K562 (cell line): ENCODE results near the gene C5orf22. TPM values are rescaled to one million over a fixed set of nuclear protein-coding genes. Genes with fewer than 3 reads are reported as not detected.

ENCODE experiments used
- ATAC-seq: fragments of 200-7000 bp; cut with Tn5 transposase; 3 replicates; pipeline ENCODE4 v1.9.1; 2020; ENCODE audit warnings: moderate library complexity
- BruUV-seq: library from RNA; stranded (reverse); fragments of 400-500 nt; replicated peaks from 2 replicates; lab custom pipeline; 2021; lab: Mats Ljungman, UMichigan
- CTCF ChIA-PET: fragments of 300-600 bp; formaldehyde crosslinking; extraction: SDS; loops from one replicate; lab custom pipeline; 2021; ENCODE audit warnings: low intra/inter-chr PET ratio; lab: Yijun Ruan, JAX
- POLR2A ChIA-PET: fragments of 300-600, 350-650 bp; sonication (Branson Sonifier 250); formaldehyde crosslinking; extraction: SDS; loops from one replicate; lab custom pipeline; 2021; ENCODE audit warnings: antibody characterized with exemption, inconsistent platforms; lab: Yijun Ruan, JAX
- DNase-seq, 4 experiments: peaks; one replicate each; pipeline versions ENCODE4 v3.0.0 to v3.0.0-alpha.2; 2011 to 2018; ENCODE audit warnings: low spot score in 3 of 4, mixed read lengths in 3 of 4; ENCODE audit errors: extremely low read depth in 1 of 4
- FAIRE-seq: peaks from 2 replicates; lab custom pipeline; 2011; peaks lifted over from hg19 to GRCh38; lab: Jason Lieb, UNC
- H2AFZ ChIP-seq: 2 replicates; pipeline ENCODE4 v1.6.0; 2011; ENCODE audit warnings: low read depth, low read length, control low read depth, inconsistent platforms
- H3K27ac ChIP-seq: fragments of 200-600 bp; 3 replicates; pipeline ENCODE4 v1.8.0; 2011; ENCODE audit warnings: low read depth, mild to moderate bottlenecking, control low read depth, inconsistent platforms, low read length, moderate library complexity, mixed read lengths; ENCODE audit errors: extremely low read depth
- H3K27me3 ChIP-seq, 2 experiments: fragments of 300-600 bp in 1 of 2; 2 replicates in 1 of 2; 3 replicates in 1 of 2; pipeline versions ENCODE4 v1.6.0 to v1.8.0; 2011; ENCODE audit warnings: inconsistent platforms in 2 of 2, low read length in 2 of 2, mild to moderate bottlenecking in 1 of 2, mixed read lengths in 1 of 2, moderate library complexity in 1 of 2; ENCODE audit not compliant: control insufficient read depth in 2 of 2, insufficient read depth in 2 of 2
- H3K36me3 ChIP-seq: fragments of 300-600 bp; 3 replicates; pipeline ENCODE4 v1.8.0; 2011; ENCODE audit warnings: mild to moderate bottlenecking, low read length, inconsistent platforms; ENCODE audit not compliant: control insufficient read depth, insufficient read depth
- H3K4me1 ChIP-seq, 2 experiments: fragments of 200-600 bp in 1 of 2; replicated peaks in 1 of 2; 2 replicates in 1 of 2; 3 replicates in 1 of 2; pipeline versions ENCODE4 v1.5.1 to v1.8.0; 2011; ENCODE audit warnings: inconsistent platforms in 2 of 2, low read length in 2 of 2, mild to moderate bottlenecking in 1 of 2, mixed read lengths in 1 of 2, moderate library complexity in 1 of 2; ENCODE audit not compliant: control insufficient read depth in 2 of 2, insufficient read depth in 2 of 2
- H3K4me2 ChIP-seq: 2 replicates; pipeline ENCODE4 v1.6.1; 2011; ENCODE audit warnings: low read length, control low read depth, inconsistent platforms, mixed read lengths; ENCODE audit not compliant: insufficient read depth
- H3K4me3 ChIP-seq: fragments of 200-600 bp; sonication (generic), shearing (Covaris generic); 2 replicates; pipeline ENCODE4 v1.5.1; 2016; ENCODE audit warnings: control low read depth, inconsistent platforms
- H3K79me2 ChIP-seq: fragments of 200-600 bp; 3 replicates; pipeline ENCODE4 v1.8.0; 2011; ENCODE audit warnings: low read length, inconsistent platforms; ENCODE audit not compliant: control insufficient read depth, insufficient read depth
- H3K9ac ChIP-seq, 2 experiments: 2 replicates each; pipeline versions ENCODE4 v1.6.0 to v1.6.1; 2011; ENCODE audit warnings: low read depth in 2 of 2, low read length in 2 of 2, control low read depth in 1 of 2, inconsistent platforms in 1 of 2, mild to moderate bottlenecking in 1 of 2, mixed read lengths in 1 of 2; ENCODE audit not compliant: insufficient read depth in 1 of 2
- H3K9me1 ChIP-seq: one replicate; pipeline ENCODE4 v1.6.0; 2011; ENCODE audit warnings: inconsistent platforms, mild to moderate bottlenecking, low read length, moderate library complexity; ENCODE audit not compliant: control insufficient read depth, insufficient read depth
- H3K9me3 ChIP-seq: replicated peaks from 2 replicates; pipeline ENCODE4 v1.5.1; 2011; ENCODE audit warnings: low read depth, low read length, inconsistent platforms; ENCODE audit not compliant: control insufficient read depth, insufficient read depth
- H4K20me1 ChIP-seq: replicated peaks from 2 replicates; pipeline ENCODE4 v1.6.1; 2011; ENCODE audit warnings: low read length, inconsistent platforms, mixed read lengths; ENCODE audit not compliant: control insufficient read depth, insufficient read depth
- BACH1 ChIP-seq: fragments of 200-800 bp; sonication (Bioruptor generic); IDR thresholded peaks from 2 replicates; pipeline ENCODE4 v1.6.1; 2016; ENCODE audit warnings: missing genetic modification characterization, missing compliant biosample characterization
- CBFA2T3 ChIP-seq: fragments of 450-650 bp; IDR thresholded peaks from 2 replicates; pipeline ENCODE4 v1.6.1; 2017
- EZH2 ChIP-seq: IDR thresholded peaks from 2 replicates; pipeline ENCODE4 v1.6.1; 2012; ENCODE audit warnings: low read depth, mild to moderate bottlenecking, inconsistent platforms, low read length, borderline replicate concordance
- FOXA3 ChIP-seq, 2 experiments: fragments of 450-650 bp in 1 of 2; sonication (generic) in 1 of 2; formaldehyde crosslinking; IDR thresholded peaks in 1 of 2; conservative IDR thresholded peaks in 1 of 2; 2 replicates each; pipeline versions ENCODE4 v1.4.0 to v1.8.0; 2020 to 2022; ENCODE audit warnings: mild to moderate bottlenecking in 2 of 2, missing genetic modification reagents in 1 of 2
- HDAC2 ChIP-seq: fragments of 450-650 bp; IDR thresholded peaks from 2 replicates; pipeline ENCODE4 v1.6.1; 2016; ENCODE audit warnings: mild to moderate bottlenecking
- HLTF ChIP-seq: fragments of 450-650 bp; IDR thresholded peaks from 2 replicates; pipeline ENCODE4 v1.6.1; 2016
- ILF3 ChIP-seq: fragments of 450-650 bp; IDR thresholded peaks from 2 replicates; pipeline ENCODE4 v1.6.1; 2018; ENCODE audit warnings: antibody characterized with exemption, mild to moderate bottlenecking, moderate library complexity, borderline replicate concordance
- KDM4B ChIP-seq, 2 experiments: fragments of 450-650 bp in 1 of 2; sonication (generic) in 1 of 2; IDR thresholded peaks; 2 replicates each; pipeline ENCODE4 v1.6.1; 2016 to 2017; ENCODE audit warnings: borderline replicate concordance in 2 of 2, antibody characterized with exemption in 1 of 2, low read depth in 1 of 2, mild to moderate bottlenecking in 1 of 2
- MCM5 ChIP-seq: fragments of 450-650 bp; IDR thresholded peaks from 2 replicates; pipeline ENCODE4 v1.6.1; 2016; ENCODE audit warnings: low read depth
- MECOM ChIP-seq: fragments of 250-450 bp; sonication (Bioruptor Pico); IDR thresholded peaks from 2 replicates; pipeline ENCODE4 v1.8.0; 2022; ENCODE audit warnings: inconsistent platforms
- PML ChIP-seq: IDR thresholded peaks from 2 replicates; pipeline ENCODE4 v1.6.1; 2012; ENCODE audit warnings: low read length, inconsistent platforms
- POLR2AphosphoS2 ChIP-seq: IDR thresholded peaks from 2 replicates; pipeline ENCODE4 v1.6.1; 2012; ENCODE audit warnings: low read length, improper control_type of control experiment
- RBM22 ChIP-seq: fragments of 200-400 bp; formaldehyde crosslinking; IDR thresholded peaks from 2 replicates; pipeline ENCODE4 v1.6.1; 2018; ENCODE audit warnings: low read length, low read depth; ENCODE audit not compliant: poor library complexity, severe bottlenecking
- TAF7 ChIP-seq: fragments of 450-650 bp; IDR thresholded peaks from 2 replicates; pipeline ENCODE4 v1.6.1; 2016; ENCODE audit warnings: missing genetic modification characterization, missing compliant biosample characterization
- XRCC3 ChIP-seq: fragments of 450-650 bp; IDR thresholded peaks from 2 replicates; pipeline ENCODE4 v1.6.1; 2017; ENCODE audit warnings: mild to moderate bottlenecking, moderate library complexity
- ZNF324 ChIP-seq: fragments of 250-450 bp; sonication (Bioruptor Pico); IDR thresholded peaks from 2 replicates; pipeline ENCODE4 v1.4.0; 2020; ENCODE audit warnings: mild to moderate bottlenecking
- ZNF589 ChIP-seq: fragments of 200-800 bp; sonication (Bioruptor generic); IDR thresholded peaks from 2 replicates; pipeline ENCODE4 v1.6.1; 2016; ENCODE audit warnings: low read depth, missing genetic modification characterization, missing compliant biosample characterization
- ZNF696 ChIP-seq: fragments of 250-450 bp; sonication (Bioruptor Pico); conservative IDR thresholded peaks from 2 replicates; pipeline ENCODE4 v1.4.0; 2020; ENCODE audit warnings: mild to moderate bottlenecking, moderate library complexity
- ZNF780A ChIP-seq: fragments of 250-450 bp; sonication (Bioruptor Pico); IDR thresholded peaks from 2 replicates; pipeline ENCODE4 v1.5.0; 2021; ENCODE audit warnings: mild to moderate bottlenecking
- WGBS: fragments of 100-300 bp; shearing (Covaris generic); methylation state at CpG from one replicate; pipeline ENCODE4 v1.1.6; 2016; ENCODE audit warnings: low coverage, mixed read lengths; ENCODE audit not compliant: insufficient coverage; ENCODE audit errors: missing lambda C conversion rate; 5-methylcytosine and 5-hydroxymethylcytosine counted together
- in situ Hi-C: fragments of 300-500 bp; cut with MboI; formaldehyde crosslinking; loops from 4 replicates; pipeline ENCODE4 v1.15.0; 2018; ENCODE audit warnings: inconsistent platforms, mixed read lengths
- intact Hi-C: fragments of 100-400 bp; cut with micrococcal nuclease; formaldehyde crosslinking; loops from 2 replicates; pipeline ENCODE4 v1.14.2; 2022
- polyA plus RNA-seq, 8 experiments: library from polyadenylated mRNA; depleted of rRNA in 4 of 8; stranded (reverse) in 5 of 8; unstranded in 3 of 8; fragments of >200 nt; fragmentation: Nextera tagmentation in 2 of 8; fragmentation: Illumina TruSeq in 1 of 8; extraction: Ambion mirVana in 2 of 8; extraction: Trizol in 1 of 8; gene quantifications; 2 replicates each; pipeline versions ENCODE4 v1.2.1 to v1.2.3, GENCODE V29; 2011 to 2014; ENCODE audit warnings: inconsistent platforms in 1 of 8, missing spikeins in 1 of 8
- total RNA-seq, 7 experiments: library from RNA; depleted of rRNA in 6 of 7; stranded (reverse); fragments of >200 nt in 6 of 7; fragmentation: Illumina TruSeq in 2 of 7; extraction: Trizol in 2 of 7; gene quantifications; 2 replicates each; pipeline versions ENCODE4 v1.2.1 to v1.2.3, GENCODE V29; 2011 to 2021; ENCODE audit warnings: low replicate concordance in 1 of 7
- TF ChIP-seq, protein P1 (sequence below), 2 experiments: fragments of 450-650 bp in 1 of 2; sonication (generic) in 1 of 2; formaldehyde crosslinking in 1 of 2; IDR thresholded peaks in 1 of 2; conservative IDR thresholded peaks in 1 of 2; 2 replicates each; pipeline versions ENCODE4 v1.6.1 to v1.8.1; 2016 to 2023; ENCODE audit warnings: mild to moderate bottlenecking in 2 of 2, moderate library complexity in 2 of 2, inconsistent platforms in 1 of 2, missing genetic modification reagents in 1 of 2

The C5orf22 gene
- total and polyA plus RNA-seq, 9 of the 15 experiments (the other 6 are each of a cell fraction or from before 2014, with no cell fraction given), result 22.7 to 56.7 (median 39.3) TPM

DNA sequence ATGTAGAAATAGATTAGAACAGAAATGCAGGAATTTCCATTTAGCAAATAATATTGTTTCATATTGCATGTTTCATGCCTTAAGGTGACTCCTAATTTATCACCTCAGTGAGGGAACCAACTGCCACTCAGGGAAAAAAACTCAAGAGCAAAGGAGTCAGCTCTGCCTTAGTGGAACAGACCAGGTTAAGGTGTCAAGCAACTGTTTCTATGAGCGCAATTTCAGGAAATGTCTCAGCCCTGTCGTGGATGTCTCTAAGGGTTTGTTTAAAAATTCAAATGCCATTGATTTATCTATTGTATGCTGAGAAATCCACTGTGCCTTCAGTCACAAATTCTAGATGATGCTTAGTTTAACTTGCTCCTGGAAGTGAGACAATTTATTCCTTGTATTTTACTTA is 72.1 kb downstream of the C5orf22 start:
- Histone ChIP-seq H3K36me3 (no peaks in the 10 kb centered on the region), H3K4me2 (no peak overlapping the region), H3K27me3 (peaks cover 12 to 13% of the 10 kb centered on the region in 2 experiments; a peak in 3 of 5 replicates)
- TF ChIP-seq CBFA2T3 (no peak), EZH2 (no peak), FOXA3 (CRISPR knock-in tag; conservative IDR thresholded peaks at IDR 0.05 in 1 of 2, IDR thresholded peaks at IDR 0.05 in 1 of 2) (no peak), MCM5 (no peak), ZNF589 (no peak), PML (no peak), RBM22 (no peak), XRCC3 (no peak), ILF3 (no peak), HLTF (no peak), BACH1 (tag) (no peak), HDAC2 (no peak), ZNF324 (CRISPR knock-in tag) (no peak), POLR2AphosphoS2 (no peak), MECOM (no peak), ZNF780A (CRISPR knock-in tag) (no peak), KDM4B (IDR thresholded peaks at IDR 0.05; ENCODE audit: borderline replicate concordance in 2 of 2, low read depth in 1 of 2) (no peak), ZNF696 (CRISPR knock-in tag) (no peak), TAF7 (tag) (no peak)
- TF ChIP-seq, protein P1, sequence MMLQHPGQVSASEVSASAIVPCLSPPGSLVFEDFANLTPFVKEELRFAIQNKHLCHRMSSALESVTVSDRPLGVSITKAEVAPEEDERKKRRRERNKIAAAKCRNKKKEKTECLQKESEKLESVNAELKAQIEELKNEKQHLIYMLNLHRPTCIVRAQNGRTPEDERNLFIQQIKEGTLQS (IDR thresholded peaks at IDR 0.05), result no peak
- TF ChIP-seq, protein P1 (CRISPR knock-in tag; conservative IDR thresholded peaks at IDR 0.05), result no peak
- TF ChIP-seq, all 486 proteins: peak for 0
- intact Hi-C loops, result no loop called here
- no peaks in the 10 kb centered on the region for H3K4me1 ChIP-seq
- H3K79me2 ChIP-seq, result no peaks in the 10 kb centered on the region
- H4K20me1 ChIP-seq, result no peaks in the 10 kb centered on the region
- no peak overlapping the region for H2AFZ ChIP-seq
- DNase-seq (no peak), ATAC-seq (no peak), FAIRE-seq (no peak)
- H3K9me3 ChIP-seq, result no peaks in the 10 kb centered on the region; the same call in 1 of the 2 replicates
- H3K9ac ChIP-seq, result no peak overlapping the region
- no peak overlapping the region for H3K4me3 ChIP-seq
- POLR2A ChIA-PET, result interaction anchor here (0.7 to 0.9 kb wide), 2 partner anchors 10 kb away, joined by 4 to 5 read pairs; no protein-coding TSS in a partner anchor
- BruUV-seq, result no TSS peak
- no peak overlapping the region for H3K27ac ChIP-seq
- H3K9me1 ChIP-seq, result no peaks in the 10 kb centered on the region
- in situ Hi-C loops, result no loop called here
- CTCF ChIA-PET, result interaction anchor here (0.6 kb wide), 1 partner anchor 50 kb away, joined by 3 read pairs; no protein-coding TSS in a partner anchor
- WGBS, result 0% methylated on average over 2 of the region's 2 CpGs
